Endothelial cell of umbilical vein (primary cell): ENCODE measurements around the gene TSPAN14. TPM values are rescaled to one million over a fixed set of nuclear protein-coding genes. Genes with fewer than 3 reads are reported as not detected.

Experiments used
- BruUV-seq: library from RNA; stranded (reverse); fragments of 400-500 nt; replicated peaks from 2 replicates; lab custom pipeline; 2021; lab: Mats Ljungman, UMichigan
- CTCF ChIA-PET: fragments of 300-600, 350-600 bp; sonication (Branson Sonifier 250); formaldehyde crosslinking; loops from one replicate; lab custom pipeline; 2021; ENCODE audit warnings: antibody characterized with exemption, inconsistent platforms; lab: Charles Lee
- POLR2A ChIA-PET: fragments of 300-600, 350-600 bp; sonication (Branson Sonifier 250); formaldehyde crosslinking; loops from one replicate; lab custom pipeline; 2021; ENCODE audit warnings: antibody characterized with exemption, inconsistent platforms; lab: Charles Lee
- DNase-seq: peaks from one replicate; pipeline ENCODE4 v3.0.0-alpha.2; 2011; ENCODE audit warnings: low read depth, low spot score
- FAIRE-seq: peaks from 2 replicates; lab custom pipeline; 2011; peaks lifted over from hg19 to GRCh38; lab: Jason Lieb, UNC
- H2AFZ ChIP-seq: 2 replicates; pipeline ENCODE4 v1.6.0; 2012; ENCODE audit warnings: low read depth, low read length, control low read depth, inconsistent platforms
- H3K27ac ChIP-seq: 2 replicates; pipeline ENCODE4 v1.5.1; 2011; ENCODE audit warnings: low read depth, mild to moderate bottlenecking, control low read depth, low read length, moderate library complexity; ENCODE audit not compliant: insufficient read depth
- H3K27me3 ChIP-seq, 2 experiments: 2 replicates each; pipeline versions ENCODE4 v1.6.0 to v1.6.1; 2011; ENCODE audit warnings: low read length in 2 of 2, mixed read lengths in 1 of 2; ENCODE audit not compliant: control insufficient read depth in 2 of 2, insufficient read depth in 2 of 2
- H3K36me3 ChIP-seq, 2 experiments: 2 replicates in 1 of 2; 3 replicates in 1 of 2; pipeline ENCODE4 v1.5.1; 2011; ENCODE audit warnings: low read length in 2 of 2, mild to moderate bottlenecking in 1 of 2, moderate library complexity in 1 of 2; ENCODE audit not compliant: control insufficient read depth in 2 of 2, insufficient read depth in 2 of 2; ENCODE audit errors: extremely low read depth in 1 of 2
- H3K4me1 ChIP-seq: 3 replicates; pipeline ENCODE4 v1.5.1; 2011; ENCODE audit warnings: mild to moderate bottlenecking, low read length; ENCODE audit not compliant: control insufficient read depth, insufficient read depth; ENCODE audit errors: extremely low read depth
- H3K4me2 ChIP-seq: 2 replicates; pipeline ENCODE4 v1.6.1; 2011; ENCODE audit warnings: low read length, control low read depth, mixed read lengths; ENCODE audit not compliant: insufficient read depth
- H3K4me3 ChIP-seq, 3 experiments: fragments of 200-600 bp in 1 of 3; sonication (generic), shearing (Covaris generic) in 1 of 3; replicated peaks in 1 of 3; 2 replicates each; pipeline ENCODE4 v1.5.1; 2011 to 2016; ENCODE audit warnings: control low read depth in 3 of 3, low read length in 3 of 3, mild to moderate bottlenecking in 2 of 3, inconsistent platforms in 1 of 3, low read depth in 1 of 3, moderate library complexity in 1 of 3; ENCODE audit not compliant: insufficient read depth in 1 of 3
- H3K79me2 ChIP-seq: 2 replicates; pipeline ENCODE4 v1.6.0; 2012; ENCODE audit warnings: low read length, inconsistent platforms; ENCODE audit not compliant: control insufficient read depth, insufficient read depth
- H3K9ac ChIP-seq: replicated peaks from 2 replicates; pipeline ENCODE3; 2011; ENCODE audit warnings: low read length, control low read depth; ENCODE audit not compliant: insufficient read depth; ENCODE audit errors: extremely low read depth
- H3K9me1 ChIP-seq: replicated peaks from 3 replicates; pipeline ENCODE4 v1.6.0; 2011; ENCODE audit warnings: mild to moderate bottlenecking, low read length; ENCODE audit not compliant: control insufficient read depth, insufficient read depth; ENCODE audit errors: extremely low read depth
- H3K9me3 ChIP-seq: replicated peaks from 2 replicates; pipeline ENCODE4 v1.5.1; 2012; ENCODE audit warnings: low read length, inconsistent platforms; ENCODE audit not compliant: control insufficient read depth, insufficient read depth
- H4K20me1 ChIP-seq: replicated peaks from 2 replicates; pipeline ENCODE3; 2011; ENCODE audit warnings: mild to moderate bottlenecking, low read length; ENCODE audit not compliant: control insufficient read depth, insufficient read depth; ENCODE audit errors: extremely low read depth
- CTCF ChIP-seq, 2 donors: IDR thresholded peaks; 1 replicate in 1 of 2; 2 replicates in 1 of 2; pipeline ENCODE4 v1.5.1; 2011; ENCODE audit warnings: low read length in 2 of 2, mild to moderate bottlenecking in 2 of 2, moderate library complexity in 2 of 2, control low read depth in 1 of 2, inconsistent platforms in 1 of 2, low read depth in 1 of 2; ENCODE audit not compliant: insufficient read depth in 1 of 2; ENCODE audit errors: extremely low read depth in 1 of 2
- FOS ChIP-seq: IDR thresholded peaks from 2 replicates; pipeline ENCODE4 v1.6.1; 2011; ENCODE audit warnings: mild to moderate bottlenecking, low read length, moderate library complexity, borderline replicate concordance; ENCODE audit not compliant: insufficient read depth
- GATA2 ChIP-seq: IDR thresholded peaks from 2 replicates; pipeline ENCODE4 v1.7.0; 2011; ENCODE audit warnings: low read depth, mild to moderate bottlenecking, moderate library complexity, mixed read lengths, low read length; ENCODE audit not compliant: insufficient read length, insufficient read depth
- JUN ChIP-seq: IDR thresholded peaks from 2 replicates; pipeline ENCODE4 v1.6.1; 2011; ENCODE audit warnings: borderline replicate concordance, low read depth; ENCODE audit not compliant: insufficient read length, insufficient read depth
- POLR2A ChIP-seq: IDR thresholded peaks from 2 replicates; pipeline ENCODE4 v1.6.1; 2012; ENCODE audit warnings: low read depth, mild to moderate bottlenecking, control low read depth, low read length
- POLR2AphosphoS5 ChIP-seq: IDR thresholded peaks from 2 replicates; pipeline ENCODE4 v1.6.1; 2012; ENCODE audit warnings: low read depth, mild to moderate bottlenecking, control low read depth, low read length, moderate library complexity; ENCODE audit not compliant: insufficient read depth
- dilution Hi-C: fragments of 300-500 bp; cut with MboI; formaldehyde crosslinking; loops from one replicate; pipeline ENCODE4 v1.15.0; 2019; ENCODE audit warnings: low sequenced_read_pairs; ENCODE audit not compliant: extremely low pct_ligation_motif_present
- intact Hi-C: fragments of 100-400 bp; cut with micrococcal nuclease; formaldehyde crosslinking; loops from one replicate; pipeline ENCODE4 v1.10.0; 2022
- polyA plus RNA-seq, 4 experiments: library from polyadenylated mRNA; depleted of rRNA in 3 of 4; stranded (reverse) in 3 of 4; unstranded in 1 of 4; fragments of >200 nt; gene quantifications; 2 replicates each; pipeline versions ENCODE4 v1.2.1 to v1.2.3, GENCODE V29; 2011 to 2012; ENCODE audit warnings: missing spikeins in 1 of 4
- total RNA-seq: library from RNA; stranded (reverse); gene quantifications from 2 replicates; pipeline ENCODE4 v1.2.3, GENCODE V29; 2021

Gene TSPAN14
- total and polyA plus RNA-seq, 2 donors (not counting 3 experiments of a cell fraction or from before 2014, with no cell fraction given) = 210 to 242 TPM

DNA sequence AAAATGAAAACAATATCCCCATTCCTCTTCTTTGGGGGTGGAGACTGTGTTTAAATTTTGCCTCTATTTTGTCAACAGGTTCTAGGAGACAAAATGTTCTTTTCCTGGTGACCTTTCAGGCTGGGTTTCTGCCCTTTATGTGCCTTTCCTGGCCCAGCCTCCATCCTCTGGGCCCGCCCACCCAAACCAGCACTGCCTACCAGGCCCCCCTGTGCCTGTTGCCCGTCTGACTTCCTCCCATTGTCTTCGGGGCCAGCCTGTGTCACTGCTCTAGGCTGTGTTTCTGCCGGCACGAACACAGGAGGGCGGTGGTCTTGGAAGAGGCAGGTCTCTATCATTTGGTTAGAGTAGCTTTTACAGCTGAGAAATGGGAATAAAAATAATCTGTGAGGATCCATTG, 13.9 kb downstream of the TSPAN14 start:
- no peak for TF ChIP-seq FOS
- no peak for TF ChIP-seq GATA2
- TF ChIP-seq POLR2AphosphoS5 = peak; percentile 83
- peak; percentile 7 to 10 for TF ChIP-seq CTCF (IDR thresholded peaks at IDR 0.05; ENCODE audit: extremely low read depth in 1 of 2, insufficient read depth in 1 of 2, low read depth in 1 of 2, low read length in 2 of 2)
- TF ChIP-seq POLR2A = peak; percentile 25
- TF ChIP-seq JUN = no peak
- DNase-seq (peak; percentile 90), FAIRE-seq (peak; percentile 94)
- peak overlapping the region; percentile 79 for H3K27ac ChIP-seq
- POLR2A ChIA-PET = interaction anchor here (0.8 to 1.5 kb wide), 2 partner anchors 16 to 30 kb away, joined by 3 read pairs; no protein-coding TSS in a partner anchor
- H3K4me3 ChIP-seq = peak overlapping the region in 1 of 3 experiments; percentile 47
- H3K9ac ChIP-seq = peak overlapping the region; percentile 78
- H3K9me3 ChIP-seq = no peaks in the 10 kb centered on the region
- no peak overlapping the region for H2AFZ ChIP-seq
- BruUV-seq = no TSS peak
- CTCF ChIA-PET = interaction anchor here (1.3 to 37.4 kb wide), 4 partner anchors 9 to 38 kb away, joined by 3 to 1118 read pairs (median 7); no protein-coding TSS in a partner anchor
- H3K27me3 ChIP-seq = no peaks in the 10 kb centered on the region
- H3K9me1 ChIP-seq = no peaks in the 10 kb centered on the region
- peaks cover 100% of the 10 kb centered on the region for H3K79me2 ChIP-seq
- H4K20me1 ChIP-seq = peaks cover under 1% of the 10 kb centered on the region
- H3K36me3 ChIP-seq = peaks cover 3 to 10% of the 10 kb centered on the region in 2 experiments
- dilution Hi-C loops (no loop called here), intact Hi-C loops (loop anchor here (1.0 to 2.0 kb wide), 2 partner anchors 13 to 41 kb away; partner anchors contain the start of gene TSPAN14)
- peaks cover 95% of the 10 kb centered on the region for H3K4me1 ChIP-seq
- H3K4me2 ChIP-seq = peak overlapping the region; percentile 86
